ENCODE data around the gene MAP2K6.

- TF ChIP-seq NFRKB (IDR thresholded peaks at IDR 0.05) (no peak), SP1 (IDR thresholded peaks at IDR 0.05) (no peak)
Observed at GRCh38 chr17:69424287-69425041, 10.0 kb downstream of the MAP2K6 start.
